Measurements from ENCODE around the gene HNRNPUL1. TPM values are rescaled to one million over a fixed set of nuclear protein-coding genes. Genes with fewer than 3 reads are reported as not detected.

The HNRNPUL1 gene
- total and polyA plus RNA-seq, 2 of the 8 experiments (the other 6 are each of a cell fraction or from before 2014, with no cell fraction given): 99.5 to 264 TPM

DNA sequence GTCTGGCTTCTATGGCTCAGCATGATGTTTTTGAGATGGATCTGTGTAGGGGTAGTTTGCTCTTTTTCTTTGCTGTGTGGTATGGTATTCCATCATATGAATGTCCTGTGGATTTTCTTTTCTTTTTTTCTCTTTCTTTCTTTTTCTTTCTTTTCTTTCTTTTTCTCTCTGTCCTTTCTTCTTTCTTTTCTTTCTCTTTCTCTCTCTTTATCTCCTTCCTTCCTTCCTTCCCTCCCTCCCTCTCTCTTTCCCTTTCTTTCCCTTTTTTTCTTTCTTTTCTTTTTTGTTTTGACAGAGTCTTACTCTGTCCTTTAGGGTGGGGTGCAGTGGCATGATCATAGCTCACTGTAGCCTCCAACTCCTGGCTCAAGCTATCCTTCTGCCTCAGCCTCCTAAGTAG, 9.0 kb upstream of the HNRNPUL1 start:
- Histone ChIP-seq H3K4me3 (ENCODE audit: extremely low read depth in 1 of 4, insufficient read depth in 2 of 4, low read depth in 3 of 4, low read length in 4 of 4) (no peak overlapping the region), H3K4me1 (replicated peaks in 1 of 4; ENCODE audit: control insufficient read depth in 3 of 4, insufficient read depth in 4 of 4, low read length in 3 of 4) (no peaks in the 10 kb centered on the region), H3K14ac (ENCODE audit: insufficient read length) (no peak overlapping the region), H2BK12ac (ENCODE audit: low read depth, low read length) (no peak overlapping the region), H3K79me1 (ENCODE audit: low read depth, low read length) (no peaks in the 10 kb centered on the region; the same call in 1 of the 2 replicates), H2BK120ac (replicated peaks; ENCODE audit: low read depth, low read length) (no peak overlapping the region), H3K27me3 (replicated peaks in 1 of 4; ENCODE audit: control insufficient read depth in 3 of 4, extremely low read depth in 1 of 4, insufficient read depth in 3 of 4, low read length in 3 of 4) (no peaks in the 10 kb centered on the region), H2AK5ac (ENCODE audit: low read depth, low read length) (no peak overlapping the region), H4K5ac (ENCODE audit: insufficient read length, low read depth, low read length) (no peak overlapping the region), H2AFZ (ENCODE audit: low read length) (no peak overlapping the region), H3K36me3 (ENCODE audit: control insufficient read depth in 2 of 4, insufficient read depth in 4 of 4, low read length in 3 of 4) (peaks cover 8 to 61% (median 35%) of the 10 kb centered on the region in 4 experiments; a peak in 7 of 8 replicates), H3K23me2 (ENCODE audit: low read depth, low read length) (no peaks in the 10 kb centered on the region), H2BK15ac (ENCODE audit: low read length) (no peak overlapping the region), H2BK20ac (ENCODE audit: low read length) (no peak overlapping the region), H3K4me2 (ENCODE audit: insufficient read depth in 1 of 2, low read depth in 2 of 2, low read length in 2 of 2) (no peak overlapping the region), H4K20me1 (replicated peaks in 1 of 2; ENCODE audit: control insufficient read depth in 1 of 2, insufficient read depth in 2 of 2, low read length in 2 of 2) (no peaks in the 10 kb centered on the region), H4K91ac (replicated peaks; ENCODE audit: insufficient read length, low read length) (no peak overlapping the region), H2BK5ac (ENCODE audit: low read depth, low read length) (no peak overlapping the region), H3K4ac (replicated peaks; ENCODE audit: insufficient read length, low read depth, low read length) (no peak overlapping the region), H3K56ac (replicated peaks; ENCODE audit: insufficient read length, low read depth, low read length) (no peak overlapping the region), H3K9ac (replicated peaks in 1 of 4; ENCODE audit: extremely low read depth in 1 of 4, low read depth in 3 of 4, low read length in 3 of 4) (no peak overlapping the region), H3K79me2 (ENCODE audit: control insufficient read depth in 1 of 2, insufficient read depth in 2 of 2, low read length in 2 of 2) (no peaks in the 10 kb centered on the region), H3K18ac (ENCODE audit: extremely low read depth, low read length) (no peak overlapping the region), H3K9me3 (ENCODE audit: insufficient read depth in 2 of 2, low read depth in 1 of 2, low read length in 1 of 2) (no peaks in the 10 kb centered on the region), H4K8ac (ENCODE audit: extremely low read depth, insufficient read depth, low read length) (no peak overlapping the region), H3K27ac (ENCODE audit: low read depth, low read length) (no peak overlapping the region), H3K23ac (ENCODE audit: insufficient read length) (no peak overlapping the region)
- FAIRE-seq: no peak
- ChIA-PET POLR2A (ENCODE audit: partially characterized antibody) (interaction anchor here (1.8 kb wide), 1 partner anchor 10 kb away, joined by 5 read pairs; no protein-coding TSS in a partner anchor), CTCF (ENCODE audit: partially characterized antibody) (interaction anchor here (0.6 to 1.1 kb wide), 4 partner anchors 13 to 1780 kb away, joined by 3 to 4 read pairs (median 3); no protein-coding TSS in a partner anchor)
- no peak for TF ChIP-seq HDAC6 (IDR thresholded peaks at IDR 0.05; ENCODE audit: low read depth, low read length)
- TF ChIP-seq CTBP2 (IDR thresholded peaks at IDR 0.05; ENCODE audit: borderline replicate concordance, insufficient read depth, insufficient read length, low read length): no peak
- no peak for TF ChIP-seq SP4 (IDR thresholded peaks at IDR 0.05; ENCODE audit: low read length)
- TF ChIP-seq RBBP5 (IDR thresholded peaks at IDR 0.05; ENCODE audit: borderline replicate concordance, low read depth, low read length): no peak
- TF ChIP-seq, protein P1, sequence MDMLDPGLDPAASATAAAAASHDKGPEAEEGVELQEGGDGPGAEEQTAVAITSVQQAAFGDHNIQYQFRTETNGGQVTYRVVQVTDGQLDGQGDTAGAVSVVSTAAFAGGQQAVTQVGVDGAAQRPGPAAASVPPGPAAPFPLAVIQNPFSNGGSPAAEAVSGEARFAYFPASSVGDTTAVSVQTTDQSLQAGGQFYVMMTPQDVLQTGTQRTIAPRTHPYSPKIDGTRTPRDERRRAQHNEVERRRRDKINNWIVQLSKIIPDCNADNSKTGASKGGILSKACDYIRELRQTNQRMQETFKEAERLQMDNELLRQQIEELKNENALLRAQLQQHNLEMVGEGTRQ (IDR thresholded peaks at IDR 0.05; ENCODE audit: low read length): no peak
- TF ChIP-seq BCL11A (IDR thresholded peaks at IDR 0.05; ENCODE audit: low read depth in 2 of 2, low read length in 2 of 2): no peak
- no peak for TF ChIP-seq SUZ12 (IDR thresholded peaks at IDR 0.05; ENCODE audit: low read length)
- no peak for DNase-seq (ENCODE audit: low read depth in 1 of 2, low spot score in 2 of 2)
